GM21423 (cell line): Measurements from ENCODE around the gene ALS2.

Experiments
- ATAC-seq: cut with Tn5 transposase; IDR thresholded peaks from one replicate; pipeline ENCODE4 v1.9.1; 2021; ENCODE audit warnings: mild to moderate bottlenecking, moderate library complexity; ENCODE audit not compliant: unreplicated experiment

Gene ALS2

DNA sequence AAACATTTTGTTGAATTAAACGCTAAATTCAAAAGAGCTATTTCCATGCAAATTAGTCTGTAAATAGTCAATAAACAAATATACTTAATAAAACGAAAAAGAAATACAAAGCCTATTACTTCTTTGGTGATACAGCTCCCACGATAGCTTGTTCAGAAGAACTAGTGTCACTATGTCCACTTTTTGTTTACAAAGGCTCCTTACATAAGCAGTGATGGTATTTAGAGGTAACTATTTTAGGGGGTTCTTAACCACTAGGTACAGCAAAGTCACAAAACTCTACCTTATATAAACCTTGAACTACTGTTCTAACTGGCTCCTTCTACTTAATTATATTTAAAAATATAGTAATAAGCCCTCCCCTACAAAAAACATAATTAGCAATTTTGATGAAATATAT is 21.9 kb downstream of the ALS2 start:
- no peak for ATAC-seq

DNA sequence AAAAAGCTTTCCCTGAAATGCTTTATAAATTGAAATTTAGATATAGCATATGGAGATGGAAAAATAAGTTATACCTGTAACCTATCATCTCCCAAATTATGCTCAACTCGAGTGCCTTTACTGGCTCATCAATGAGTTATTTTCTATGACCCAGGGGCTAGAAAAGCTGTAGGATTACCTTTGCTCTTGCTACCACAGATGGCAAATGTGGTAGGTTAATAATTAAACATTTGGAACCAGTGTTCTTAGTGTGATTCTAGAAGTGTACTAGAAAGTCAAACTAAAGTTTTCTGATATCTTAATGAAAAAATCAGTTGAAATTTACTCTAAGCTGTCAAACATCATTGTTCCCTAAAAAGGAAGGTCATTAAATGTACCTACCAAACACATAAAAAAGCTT is 22.5 kb downstream of the ALS2 start:
- ATAC-seq: no peak

DNA sequence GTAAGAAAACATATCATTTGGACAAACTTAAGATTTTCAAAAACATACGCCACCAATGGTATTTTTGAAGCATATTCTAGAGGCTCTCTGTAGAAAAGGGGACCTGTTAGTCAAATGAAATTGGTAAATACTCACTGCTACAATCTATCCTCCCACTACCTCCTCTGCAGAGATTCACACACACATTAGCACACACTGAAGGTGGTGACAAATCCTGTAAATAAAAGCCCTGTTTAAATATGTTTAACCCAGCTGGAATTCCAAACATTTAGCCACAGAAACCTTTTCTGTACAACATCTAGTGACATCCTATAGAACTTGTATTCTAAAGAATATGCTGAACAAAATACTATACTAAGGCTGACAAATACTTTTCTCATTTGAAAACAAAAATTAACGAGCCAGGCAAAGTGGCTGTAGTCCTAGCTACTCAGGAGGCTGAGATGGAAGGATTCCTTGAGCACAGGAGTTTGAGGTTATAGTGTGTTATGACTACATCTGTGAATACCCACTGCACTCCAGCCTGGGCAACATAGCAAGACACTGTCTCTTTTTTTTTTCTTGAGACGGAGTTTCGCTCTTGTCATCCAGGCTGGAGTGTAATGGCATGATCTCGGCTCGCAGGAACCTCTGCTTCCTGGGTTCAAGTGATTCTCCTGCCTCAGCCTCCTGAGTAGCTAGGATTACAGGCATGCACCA is 25.9 kb downstream of the ALS2 start:
- no peak for ATAC-seq

DNA sequence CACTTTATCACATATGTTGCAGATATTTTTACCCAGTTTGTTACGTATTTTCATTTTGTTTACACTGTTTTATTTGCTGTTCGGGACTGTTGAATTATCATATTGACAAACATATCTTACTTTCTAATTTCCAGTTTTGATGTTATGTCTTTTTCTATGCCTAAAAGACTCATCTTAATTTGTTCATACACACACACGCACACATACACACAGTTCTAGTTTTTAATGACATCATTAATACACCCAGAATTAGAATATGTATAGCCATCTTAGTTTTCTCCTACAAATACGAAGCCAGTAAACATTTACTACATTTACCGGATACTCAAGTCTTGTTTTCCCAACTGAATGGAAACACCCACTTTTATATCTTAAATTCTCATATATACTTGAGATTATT is 29.2 kb downstream of the ALS2 start:
- no peak for ATAC-seq

DNA sequence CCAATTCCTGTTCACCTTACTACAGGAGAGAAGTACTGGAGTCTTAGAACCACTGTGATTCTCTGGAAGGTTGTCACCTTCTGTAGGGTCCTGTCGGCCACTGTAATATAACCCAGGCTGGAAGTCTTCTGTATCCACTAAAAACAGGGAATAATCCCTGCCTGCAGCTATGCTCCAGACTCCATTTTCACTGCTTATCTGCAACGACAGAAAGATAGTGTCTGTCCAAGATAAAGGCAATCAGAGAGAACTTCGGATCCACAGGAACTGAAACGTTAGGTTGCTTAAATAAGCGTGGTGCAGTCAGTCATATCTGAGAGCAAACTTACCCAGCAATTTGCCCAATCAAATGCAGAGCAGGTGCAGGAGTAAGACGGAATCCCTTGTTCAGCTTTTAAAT is 34.2 kb downstream of the ALS2 start:
- no peak for ATAC-seq

DNA sequence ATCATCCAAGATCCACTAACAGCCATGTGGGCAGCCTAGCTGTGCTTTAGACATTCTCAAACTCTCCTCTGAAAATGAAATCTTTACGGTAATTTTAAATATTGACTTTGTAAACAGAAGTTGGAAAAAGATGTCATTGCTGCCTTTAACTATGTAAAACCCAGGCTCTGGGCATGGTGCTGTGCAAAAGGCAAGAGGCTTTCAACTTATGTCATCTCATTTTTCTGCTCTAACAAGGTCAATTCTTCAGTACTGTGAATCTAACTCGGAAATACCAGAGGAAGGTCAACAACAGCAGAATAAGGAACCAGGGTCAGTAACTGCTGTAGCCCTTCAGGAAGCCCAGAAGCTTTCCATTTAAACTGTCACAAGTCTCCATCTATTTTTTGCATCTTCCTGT is 45.2 kb downstream of the ALS2 start:
- ATAC-seq: no peak

DNA sequence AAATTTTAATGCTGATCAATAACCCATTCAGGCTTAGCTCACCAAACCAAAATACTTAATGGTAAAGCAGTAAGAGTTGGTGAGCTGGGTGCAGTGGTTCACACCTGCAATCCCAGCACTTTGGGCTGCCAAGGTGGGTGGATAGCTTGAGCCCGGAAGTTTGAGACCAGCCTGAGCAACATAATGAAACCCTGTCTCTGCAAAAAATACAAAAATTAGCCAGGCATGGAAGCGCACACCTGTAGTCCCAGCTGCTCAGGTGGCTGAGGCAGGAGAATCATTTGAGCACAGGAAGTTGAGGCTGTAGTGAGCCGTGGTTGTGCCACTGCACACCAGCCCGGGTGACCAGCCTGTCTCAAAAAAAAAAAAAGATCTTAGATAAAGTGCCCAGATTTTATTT is 46.6 kb downstream of the ALS2 start:
- ATAC-seq: no peak

DNA sequence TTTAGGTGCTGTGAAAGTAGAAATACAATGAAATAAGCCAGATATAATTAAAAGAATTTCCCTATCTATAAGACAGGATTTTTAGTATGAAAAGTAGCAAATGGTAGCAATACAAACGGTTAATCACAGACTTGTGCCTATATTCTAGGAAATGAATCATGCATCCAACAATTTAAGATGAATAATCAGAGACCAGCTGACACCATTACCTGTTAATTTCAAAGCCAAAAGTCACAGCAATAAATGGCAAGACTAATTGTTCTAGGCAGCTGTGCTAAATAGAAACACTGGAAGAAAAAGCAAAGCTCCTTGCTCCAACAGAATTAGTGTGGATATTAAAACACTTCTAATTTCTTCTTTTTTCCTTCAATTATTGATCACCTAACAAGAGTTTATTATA is 47.2 kb downstream of the ALS2 start:
- no peak for ATAC-seq

DNA sequence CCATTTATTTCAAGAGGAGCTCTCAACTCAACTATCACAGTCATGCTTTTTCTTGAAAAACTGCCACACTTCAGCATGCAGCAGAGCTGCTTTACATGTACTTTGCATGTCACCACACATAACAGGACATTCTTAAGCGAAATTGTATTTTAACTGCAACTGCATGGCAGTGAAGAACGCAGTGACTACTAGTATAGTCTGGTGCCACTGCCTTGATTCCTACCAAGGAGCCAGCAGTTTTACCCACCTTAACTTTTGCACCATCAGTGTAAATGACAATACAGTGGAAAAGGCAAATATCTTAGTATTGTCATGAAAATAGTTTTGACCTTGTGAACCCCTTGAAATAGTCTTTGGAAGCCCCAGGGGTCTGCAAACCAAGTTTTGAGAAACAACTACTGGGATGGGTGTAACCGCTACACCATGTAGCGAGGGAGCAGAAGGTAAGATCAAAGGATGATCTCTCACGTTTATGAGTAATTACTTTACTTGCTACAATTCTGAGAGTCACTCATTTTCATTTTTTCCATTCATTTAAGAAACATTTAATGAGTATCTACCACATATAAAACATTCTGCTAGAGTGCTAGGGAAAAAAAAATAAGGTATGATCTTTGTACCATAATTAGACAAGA is 50.0 kb downstream of the ALS2 start:
- no peak for ATAC-seq

DNA sequence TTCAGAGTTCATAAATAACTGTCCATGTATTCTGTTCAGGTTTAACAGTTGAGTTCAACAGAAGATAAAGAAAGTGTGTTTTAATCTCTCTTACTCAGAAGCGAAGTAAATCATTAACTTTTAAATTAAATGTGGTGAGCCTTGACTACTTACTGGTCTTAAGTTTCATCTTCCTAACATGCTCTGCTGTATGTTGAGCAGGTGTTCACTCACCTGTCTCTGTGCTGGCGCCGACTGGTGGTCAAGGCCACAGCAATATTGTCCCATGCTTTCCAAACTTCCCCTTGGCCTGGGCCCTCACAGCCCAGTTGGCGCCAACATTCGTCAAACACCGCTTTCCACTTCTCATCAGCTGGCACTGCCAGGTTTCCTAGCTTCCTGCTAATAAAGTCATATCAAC is 65.3 kb downstream of the ALS2 start:
- no peak for ATAC-seq

DNA sequence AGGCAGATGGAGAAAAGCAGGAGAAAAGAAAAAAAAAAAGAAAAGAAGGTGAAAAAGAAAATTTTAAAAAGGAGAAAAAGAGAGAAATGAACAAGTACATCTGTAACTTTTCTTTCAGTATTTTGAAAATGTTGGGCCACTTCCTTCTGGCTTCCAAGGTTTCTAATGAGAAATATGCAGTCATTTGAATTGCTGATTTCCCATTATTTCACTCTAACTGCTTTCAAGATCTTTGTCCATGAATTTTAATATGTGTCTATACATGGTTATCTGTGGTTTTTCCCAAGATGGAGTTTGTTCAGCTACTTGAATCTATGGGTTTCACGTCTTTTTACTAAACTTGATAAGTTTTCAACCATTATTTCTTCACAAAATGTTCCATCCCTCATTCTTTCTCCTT is 68.0 kb downstream of the ALS2 start:
- ATAC-seq: no peak

DNA sequence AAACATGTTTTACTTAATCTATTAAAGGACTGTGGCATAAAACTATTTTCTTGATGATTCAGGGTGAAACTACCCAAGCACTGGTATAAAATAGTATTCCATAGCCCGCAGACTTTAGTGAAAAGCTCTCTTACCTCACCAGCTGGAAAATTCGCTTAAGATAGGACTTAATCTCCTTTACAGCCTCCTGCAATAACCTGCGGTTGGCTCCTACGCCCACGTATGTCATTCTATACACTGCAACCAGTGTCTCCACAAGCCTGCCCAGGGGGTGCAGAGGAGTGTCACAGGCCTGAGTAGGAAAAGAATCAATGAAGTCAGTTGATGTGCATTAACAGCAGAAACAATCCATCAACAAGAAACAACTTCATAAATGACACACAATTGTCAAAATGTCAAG is 71.0 kb downstream of the ALS2 start:
- no peak for ATAC-seq

DNA sequence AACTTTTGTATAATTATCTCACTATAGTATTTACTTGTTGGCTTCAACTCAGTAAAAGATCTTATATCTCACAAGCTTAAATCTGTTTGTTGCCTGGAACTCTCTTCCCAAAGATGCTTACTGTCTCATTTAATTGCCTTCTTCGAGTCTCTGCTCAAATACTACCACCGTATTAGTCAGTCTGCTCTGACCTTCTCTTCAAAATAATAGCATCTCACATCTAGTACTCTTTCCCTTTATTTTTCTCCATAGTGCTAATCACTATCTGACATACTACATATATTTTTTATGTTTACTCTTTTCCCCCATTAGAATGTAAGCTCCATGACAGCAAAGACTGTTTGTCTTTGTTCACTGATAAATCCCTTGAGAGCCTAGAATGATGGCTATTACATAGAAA is 71.7 kb downstream of the ALS2 start:
- no peak for ATAC-seq

DNA sequence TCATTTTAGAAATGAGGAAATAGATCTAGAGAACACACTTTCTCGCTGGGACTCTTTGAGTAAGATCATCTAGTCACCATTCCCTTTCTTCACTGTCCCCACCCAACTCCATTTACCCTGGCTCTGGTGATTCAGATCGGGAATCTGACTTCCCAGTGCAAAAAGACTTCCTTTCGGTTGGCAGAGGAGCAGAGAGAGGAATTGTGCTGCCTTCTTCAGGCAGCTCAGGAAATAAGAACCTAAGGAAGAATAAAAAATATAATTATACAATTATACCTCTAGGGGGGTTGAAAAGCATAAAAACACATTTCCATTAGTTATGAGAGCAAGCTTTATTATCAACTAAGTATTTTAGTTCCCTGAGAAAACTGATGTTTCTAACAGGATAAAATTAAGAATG is 73.0 kb downstream of the ALS2 start:
- no peak for ATAC-seq

DNA sequence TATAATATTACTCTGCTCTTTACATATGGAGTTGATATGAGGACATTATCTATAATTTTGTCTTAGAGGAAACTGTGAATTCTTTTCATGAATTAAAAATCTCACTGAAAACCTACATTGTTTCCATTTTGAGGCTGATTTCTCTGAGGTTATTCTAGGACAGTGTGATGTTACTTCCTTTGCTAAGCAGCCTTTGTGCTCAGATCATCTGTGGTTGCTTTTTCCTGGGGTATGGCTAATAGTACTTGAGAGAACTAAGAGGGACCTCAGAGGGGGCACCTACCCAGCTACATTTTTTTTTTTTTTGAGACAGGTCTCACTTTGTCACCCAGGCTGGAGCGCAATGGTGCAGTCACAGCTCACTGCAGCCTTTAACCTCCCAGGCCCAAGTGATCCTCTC is 73.6 kb downstream of the ALS2 start:
- no peak for ATAC-seq

DNA sequence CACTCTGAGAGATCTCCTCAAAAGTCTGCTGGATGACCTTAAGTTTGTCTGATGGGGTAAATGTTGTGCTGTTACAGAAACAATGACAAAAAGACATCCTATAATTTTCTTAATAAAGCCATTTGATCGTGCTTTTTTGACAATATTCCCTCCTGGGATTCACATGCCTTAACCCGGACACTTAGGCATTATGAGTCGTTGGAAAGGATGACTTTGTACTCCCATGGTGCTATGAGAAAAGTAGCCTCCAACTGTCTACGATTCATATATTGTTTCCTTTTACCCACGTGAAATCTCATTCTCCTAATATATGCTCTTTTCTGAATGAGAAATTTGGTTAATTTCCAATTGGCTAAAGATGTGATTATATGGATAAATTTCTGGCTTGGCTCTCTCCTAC is 76.2 kb downstream of the ALS2 start:
- ATAC-seq: no peak

DNA sequence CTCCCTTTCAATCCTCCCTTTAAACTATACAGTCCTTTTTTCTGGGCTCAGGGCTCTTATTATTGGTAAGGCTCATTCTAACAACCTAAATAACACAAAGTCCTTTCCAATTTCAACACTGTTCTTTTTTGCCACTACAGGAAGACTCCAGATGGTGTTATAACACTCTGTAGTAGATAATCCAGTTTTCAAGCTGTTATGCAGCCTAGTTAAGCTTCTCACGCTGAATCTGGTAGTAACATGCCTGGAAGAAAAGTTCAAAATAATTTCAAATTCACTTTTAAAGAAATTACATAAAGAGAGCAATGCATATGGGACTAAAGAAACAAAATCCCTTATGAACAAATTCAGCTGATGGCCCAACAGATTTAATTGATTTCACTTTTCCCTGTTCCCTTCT is 79.1 kb downstream of the ALS2 start:
- ATAC-seq: no peak

DNA sequence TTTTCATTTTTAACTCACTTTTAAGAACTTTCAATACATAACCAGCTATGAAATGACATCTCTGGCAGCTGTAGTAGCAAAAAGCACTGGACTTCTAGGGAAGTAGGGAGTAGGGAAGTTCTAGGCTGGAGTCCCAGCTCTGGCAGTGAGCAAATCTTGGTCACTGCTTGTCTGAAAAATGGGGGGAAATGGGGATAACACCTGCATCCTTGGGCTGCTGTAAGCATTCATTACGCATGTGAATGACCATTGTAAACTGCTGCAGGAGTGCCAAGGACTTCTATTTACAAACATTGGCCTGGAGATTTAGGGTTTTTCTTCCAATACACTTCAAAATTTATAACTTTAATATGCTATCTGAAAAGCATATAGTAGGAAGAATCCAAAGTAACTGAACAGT is 81.3 kb downstream of the ALS2 start:
- no peak for ATAC-seq

DNA sequence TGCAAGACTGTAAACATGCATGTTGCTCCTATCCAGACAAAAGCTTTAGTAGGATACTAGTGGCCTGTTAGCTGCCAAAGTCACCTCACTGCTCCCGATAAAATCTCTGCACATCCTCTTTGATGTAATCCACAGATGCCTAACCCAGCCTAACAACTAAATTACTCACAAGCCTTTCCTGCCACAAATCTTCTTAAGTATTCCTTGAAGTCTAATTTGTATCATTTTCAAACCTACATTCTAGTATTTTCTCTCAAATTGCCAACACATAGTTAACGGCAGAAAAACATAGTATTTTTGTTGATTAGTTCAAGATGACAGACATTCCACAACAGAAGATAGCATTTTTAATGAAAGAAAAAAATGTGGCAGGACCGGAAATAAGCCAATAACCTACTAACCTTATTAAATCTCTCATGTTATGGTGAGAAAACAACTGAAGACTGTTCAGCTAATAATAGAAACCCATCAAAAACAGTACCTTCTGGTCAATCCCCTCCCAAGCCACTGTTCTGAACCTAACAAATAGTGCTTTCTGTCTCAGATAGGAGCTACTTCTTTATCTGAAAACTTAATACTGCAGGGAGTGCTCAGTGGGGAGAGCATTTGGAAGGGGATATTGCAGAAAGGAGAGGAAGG is 82.0 kb downstream of the ALS2 start, which contains the start of gene MPP4:
MPP4 (minus strand) TSS at position 57 of the 639 bp plus-strand sequence. CDS start 4,690 bp downstream, outside the sequence.
- no peak for ATAC-seq

DNA sequence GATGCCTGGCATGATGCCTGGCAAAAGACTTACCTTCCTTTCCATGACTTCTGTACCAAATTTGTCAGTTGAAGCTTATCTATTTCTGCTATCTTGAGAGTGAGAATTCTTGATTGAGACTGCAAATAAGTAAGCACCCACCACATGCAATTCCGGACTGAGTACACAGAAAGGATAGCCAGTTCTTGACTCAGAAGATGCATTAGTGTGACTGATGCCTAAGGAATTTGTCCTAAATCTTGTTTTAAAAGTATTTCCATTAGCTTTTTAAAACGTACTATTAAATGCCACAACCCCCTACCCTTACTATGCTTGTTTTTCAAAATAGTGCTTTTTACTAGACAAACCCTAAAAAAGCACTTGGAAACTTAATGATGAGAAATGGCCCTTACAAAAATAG is 82.8 kb downstream of the ALS2 start:
- no peak for ATAC-seq

DNA sequence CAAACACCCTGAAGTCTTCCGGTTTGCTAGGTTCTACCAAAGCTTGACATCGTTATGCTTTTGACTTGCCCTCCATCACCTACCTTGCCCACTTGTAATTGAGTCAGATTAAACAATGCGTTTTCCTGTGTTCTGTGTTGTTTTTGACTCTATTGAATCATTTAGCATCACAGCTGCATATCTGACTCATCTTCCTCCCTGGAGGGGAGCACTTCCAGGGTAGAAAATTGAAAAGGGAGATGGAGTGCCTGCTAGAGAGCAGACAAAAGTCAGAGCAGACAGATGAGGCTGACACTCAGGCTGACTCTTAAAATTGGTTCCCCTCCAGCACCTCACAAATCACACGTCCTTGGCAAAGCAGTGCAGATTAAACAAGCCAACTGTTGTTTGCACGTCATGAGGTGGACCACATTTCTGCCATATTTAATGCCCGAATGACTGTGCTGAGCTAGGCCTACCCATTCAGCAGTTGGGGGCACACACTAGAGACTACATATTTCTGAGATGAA is 84.5 kb downstream of the ALS2 start:
- ATAC-seq: no peak

DNA sequence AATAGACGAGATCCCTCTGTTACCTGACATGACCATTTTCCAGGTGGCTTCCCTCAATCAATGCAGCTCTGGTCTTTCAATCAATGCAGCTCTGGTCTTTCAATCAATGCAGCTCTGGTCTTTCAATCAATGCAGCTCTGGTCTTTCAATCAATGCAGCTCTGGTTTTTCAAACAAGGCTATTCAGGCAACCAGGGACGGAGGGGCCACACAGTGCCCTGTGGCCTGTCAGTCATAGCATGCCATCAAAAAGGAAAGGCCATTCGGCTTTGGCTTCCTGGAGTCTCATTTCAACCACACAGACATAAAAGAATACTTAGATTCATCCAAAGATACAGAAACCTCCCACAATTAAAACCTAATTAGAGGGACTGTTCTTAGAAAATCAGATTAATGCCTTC is 95.6 kb downstream of the ALS2 start:
- ATAC-seq: no peak
